Measurements from ENCODE around the gene PTPRD. TPM values are rescaled to one million over a fixed set of nuclear protein-coding genes. Genes with fewer than 3 reads are reported as not detected.
"Not testable (repeated sequence)": the region's sequence is repeated elsewhere in the genome, so short reads cannot be mapped to it uniquely, and the experiment has no call there.

Gene PTPRD
- total and polyA plus RNA-seq, 2 donors (not counting 1 experiment from before 2014, with no cell fraction given) = 0.35 to 4.8 TPM

- no peak overlapping the region for H3K4me3 ChIP-seq (replicated peaks in 1 of 4; ENCODE audit: control extremely low read depth in 1 of 4, insufficient read depth in 1 of 4, low read depth in 3 of 4, low read length in 4 of 4)
- no peak overlapping the region for H3K4me2 ChIP-seq (ENCODE audit: extremely low read depth, insufficient read depth, low read length)
- no peak overlapping the region for H2AFZ ChIP-seq (ENCODE audit: low read length)
- DNase-seq (ENCODE audit: low read depth in 2 of 2) = no peak
- no peaks in the 10 kb centered on the region for H3K9me3 ChIP-seq (ENCODE audit: control insufficient read depth, insufficient read depth, low read depth, low read length)
- no peaks in the 10 kb centered on the region for H3K27me3 ChIP-seq (ENCODE audit: control insufficient read depth, insufficient read depth, low read length)
- H3K4me1 ChIP-seq (ENCODE audit: control insufficient read depth, extremely low read depth, insufficient read depth, low read length) = no peaks in the 10 kb centered on the region
- no peaks in the 10 kb centered on the region for H3K79me2 ChIP-seq (ENCODE audit: control insufficient read depth, insufficient read depth, low read length)
- TF ChIP-seq EZH2 (IDR thresholded peaks at IDR 0.05; ENCODE audit: low read length, missing control alignments) (no peak), CTCF (conservative IDR thresholded peaks at IDR 0.05 in 1 of 2, IDR thresholded peaks at IDR 0.05 in 1 of 2; ENCODE audit: low read depth in 1 of 2, low read length in 2 of 2) (no peak)
- H4K20me1 ChIP-seq (ENCODE audit: control insufficient read depth, extremely low read depth, insufficient read depth, low read length) = no peaks in the 10 kb centered on the region
- H3K9ac ChIP-seq (ENCODE audit: insufficient read depth, low read length) = no peak overlapping the region
- H3K36me3 ChIP-seq (ENCODE audit: control insufficient read depth, insufficient read depth, low read length) = no peaks in the 10 kb centered on the region
- no peak overlapping the region for H3K27ac ChIP-seq (ENCODE audit: insufficient read depth, low read length)
Measured at GRCh38 chr9:9045072-9045471, 1567.7 kb downstream of the PTPRD start.

GRCh38 chr9:9043788-9044187 lies 1569.0 kb downstream of the PTPRD start:
- H3K27me3 ChIP-seq (ENCODE audit: control insufficient read depth, insufficient read depth, low read length); H3K9ac ChIP-seq (ENCODE audit: insufficient read depth, low read length); H3K4me2 ChIP-seq (ENCODE audit: extremely low read depth, insufficient read depth, low read length); DNase-seq (ENCODE audit: low read depth in 2 of 2); H3K79me2 ChIP-seq (ENCODE audit: control insufficient read depth, insufficient read depth, low read length); H3K27ac ChIP-seq (ENCODE audit: insufficient read depth, low read length); H3K4me3 ChIP-seq (replicated peaks in 1 of 4; ENCODE audit: control extremely low read depth in 1 of 4, insufficient read depth in 1 of 4, low read depth in 3 of 4, low read length in 4 of 4); H3K9me3 ChIP-seq (ENCODE audit: control insufficient read depth, insufficient read depth, low read depth, low read length); H3K4me1 ChIP-seq (ENCODE audit: control insufficient read depth, extremely low read depth, insufficient read depth, low read length); H2AFZ ChIP-seq (ENCODE audit: low read length); H4K20me1 ChIP-seq (ENCODE audit: control insufficient read depth, extremely low read depth, insufficient read depth, low read length); H3K36me3 ChIP-seq (ENCODE audit: control insufficient read depth, insufficient read depth, low read length): not testable (repeated sequence)

GRCh38 chr9:9041756-9042155 lies 1571.0 kb downstream of the PTPRD start:
- H2AFZ ChIP-seq (ENCODE audit: low read length) = no peak overlapping the region

More at GRCh38 chr9:9041756-9042155, 1571.0 kb downstream of the PTPRD start:
- Histone ChIP-seq H3K4me3 (replicated peaks in 1 of 4; ENCODE audit: control extremely low read depth in 1 of 4, insufficient read depth in 1 of 4, low read depth in 3 of 4, low read length in 4 of 4) (no peak overlapping the region), H3K4me1 (ENCODE audit: control insufficient read depth, extremely low read depth, insufficient read depth, low read length) (no peaks in the 10 kb centered on the region), H3K79me2 (ENCODE audit: control insufficient read depth, insufficient read depth, low read length) (no peaks in the 10 kb centered on the region), H3K27me3 (ENCODE audit: control insufficient read depth, insufficient read depth, low read length) (no peaks in the 10 kb centered on the region), H3K9ac (ENCODE audit: insufficient read depth, low read length) (no peak overlapping the region), H3K36me3 (ENCODE audit: control insufficient read depth, insufficient read depth, low read length) (no peaks in the 10 kb centered on the region), H3K9me3 (ENCODE audit: control insufficient read depth, insufficient read depth, low read depth, low read length) (no peaks in the 10 kb centered on the region), H4K20me1 (ENCODE audit: control insufficient read depth, extremely low read depth, insufficient read depth, low read length) (no peaks in the 10 kb centered on the region), H3K4me2 (ENCODE audit: extremely low read depth, insufficient read depth, low read length) (no peak overlapping the region), H3K27ac (ENCODE audit: insufficient read depth, low read length) (no peak overlapping the region)
- no peak for TF ChIP-seq EZH2 (IDR thresholded peaks at IDR 0.05; ENCODE audit: low read length, missing control alignments)
- TF ChIP-seq CTCF (conservative IDR thresholded peaks at IDR 0.05 in 1 of 2, IDR thresholded peaks at IDR 0.05 in 1 of 2; ENCODE audit: low read depth in 1 of 2, low read length in 2 of 2) = no peak
- DNase-seq (ENCODE audit: low read depth in 2 of 2) = no peak

All from fibroblast of lung (primary cell).